PC-3 (cell line): ENCODE measurements around the gene BRIP1. TPM values are rescaled to one million over a fixed set of nuclear protein-coding genes. Genes with fewer than 3 reads are reported as not detected.

Source experiments
- ATAC-seq: fragments of 200-7000 bp; cut with Tn5 transposase; 2 replicates; pipeline ENCODE4 v1.9.1; 2020; ENCODE audit warnings: mild to moderate bottlenecking, moderate library complexity
- BruUV-seq: library from RNA; stranded (reverse); fragments of 400-500 nt; replicated peaks from 2 replicates; lab custom pipeline; 2021; lab: Mats Ljungman, UMichigan
- CTCF ChIA-PET: fragments of 300-600 bp; sonication (Branson Sonifier 250); formaldehyde crosslinking; loops from one replicate; lab custom pipeline; 2022; ENCODE audit warnings: antibody characterized with exemption; lab: Charles Lee
- POLR2A ChIA-PET: fragments of 300-600 bp; sonication (Branson Sonifier 250); formaldehyde crosslinking; loops from one replicate; lab custom pipeline; 2022; ENCODE audit warnings: antibody characterized with exemption; ENCODE audit not compliant: unreplicated experiment; lab: Charles Lee
- DNase-seq: peaks from one replicate; pipeline ENCODE4 v3.0.0-alpha.2; 2015
- H2AFZ ChIP-seq: fragments of 300-600 bp; sonication (generic); 2 replicates; pipeline ENCODE4 v1.6.0; 2016; ENCODE audit warnings: antibody characterized with exemption, low read length
- H3F3A ChIP-seq: fragments of 300-600 bp; sonication (generic); one replicate; pipeline ENCODE4 v1.6.0; 2017; ENCODE audit warnings: antibody characterized with exemption, low read length, control low read depth, mild to moderate bottlenecking; ENCODE audit not compliant: unreplicated experiment
- H3K27ac ChIP-seq: fragments of 300-600 bp; sonication (generic); 2 replicates; pipeline ENCODE4 v1.5.1; 2016; ENCODE audit warnings: mild to moderate bottlenecking, low read length
- H3K27me3 ChIP-seq: fragments of 300-600 bp; sonication (generic); 2 replicates; pipeline ENCODE4 v1.6.1; 2016; ENCODE audit warnings: low read length, mixed read lengths
- H3K36me3 ChIP-seq: fragments of 300-600 bp; sonication (generic); 2 replicates; pipeline ENCODE4 v1.6.1; 2016; ENCODE audit warnings: low read depth, mixed run types, low read length, mixed read lengths
- H3K4me1 ChIP-seq: fragments of 300-600 bp; sonication (generic); 2 replicates; pipeline ENCODE4 v1.5.1; 2016; ENCODE audit warnings: low read length; ENCODE audit not compliant: insufficient read depth
- H3K4me2 ChIP-seq: fragments of 300-600 bp; sonication (generic); 2 replicates; pipeline ENCODE4 v1.6.0; 2016; ENCODE audit warnings: low read length
- H3K4me3 ChIP-seq: fragments of 300-600 bp; sonication (generic); 2 replicates; pipeline ENCODE4 v1.5.1; 2016; ENCODE audit warnings: mild to moderate bottlenecking, low read length, mixed read lengths
- H3K79me2 ChIP-seq: fragments of 300-600 bp; sonication (generic); 2 replicates; pipeline ENCODE4 v1.6.1; 2017; ENCODE audit warnings: low read length, mixed read lengths
- H3K9ac ChIP-seq: fragments of 300-600 bp; sonication (generic); 2 replicates; pipeline ENCODE4 v1.6.0; 2016; ENCODE audit warnings: mild to moderate bottlenecking, low read length
- H3K9me2 ChIP-seq: fragments of 300-600 bp; sonication (generic); replicated peaks from 2 replicates; pipeline ENCODE4 v1.6.1; 2016; ENCODE audit warnings: mixed run types, low read length, mixed read lengths
- H3K9me3 ChIP-seq: fragments of 300-600 bp; sonication (generic); 2 replicates; pipeline ENCODE4 v1.6.1; 2016; ENCODE audit warnings: low read length, mixed read lengths
- H4K20me1 ChIP-seq: fragments of 300-600 bp; sonication (generic); 2 replicates; pipeline ENCODE4 v1.6.1; 2016; ENCODE audit warnings: low read length, mixed read lengths
- CTCF ChIP-seq: fragments of 300-600 bp; sonication (generic); conservative IDR thresholded peaks from 2 replicates; pipeline ENCODE4 v1.5.1; 2017; ENCODE audit warnings: antibody characterized with exemption, low read depth, mild to moderate bottlenecking, low read length
- EZH2 ChIP-seq: fragments of 300-600 bp; sonication (generic); IDR thresholded peaks from one replicate; pipeline ENCODE4 v1.6.1; 2017; ENCODE audit warnings: antibody characterized with exemption, mild to moderate bottlenecking, low read length; ENCODE audit not compliant: unreplicated experiment
- EZH2phosphoT487 ChIP-seq: fragments of 300-600 bp; sonication (generic); IDR thresholded peaks from 2 replicates; pipeline ENCODE4 v1.6.1; 2018; ENCODE audit warnings: mild to moderate bottlenecking, antibody characterized with exemption, low read length, borderline replicate concordance
- intact Hi-C: fragments of 100-400 bp; cut with micrococcal nuclease; formaldehyde crosslinking; loops from 2 replicates; pipeline ENCODE4 v1.9.0; 2023
- total RNA-seq: library from RNA; depleted of rRNA; stranded (reverse); fragments of >200 nt; gene quantifications from 2 replicates; pipeline ENCODE4 v1.2.3, GENCODE V29; 2014

BRIP1 gene
- total RNA-seq, 1 experiment from 2014 or later: 21.1 TPM

- Histone ChIP-seq H3K27ac (no peak overlapping the region), H3K9me2 (no peaks in the 10 kb centered on the region), H3K9me3 (no peaks in the 10 kb centered on the region), H3F3A (no peaks in the 10 kb centered on the region), H3K4me2 (no peak overlapping the region), H3K4me3 (no peak overlapping the region), H3K36me3 (peaks cover 37% of the 10 kb centered on the region), H3K4me1 (no peaks in the 10 kb centered on the region; the same call in 1 of the 2 replicates), H3K79me2 (no peaks in the 10 kb centered on the region), H4K20me1 (no peaks in the 10 kb centered on the region), H3K9ac (no peak overlapping the region), H3K27me3 (no peaks in the 10 kb centered on the region), H2AFZ (no peak overlapping the region)
- DNase-seq (no peak), ATAC-seq (no peak)
- no TSS peak for BruUV-seq
- no peak for TF ChIP-seq CTCF
- TF ChIP-seq EZH2phosphoT487: no peak
- TF ChIP-seq EZH2: no peak
- intact Hi-C loops: no loop called here
- ChIA-PET POLR2A (no interaction called here), CTCF (no interaction called here)
Measured at GRCh38 chr17:61797283-61797682, 66.0 kb downstream of the BRIP1 start.

GRCh38 chr17:61795546-61795945 is 67.8 kb downstream of the BRIP1 start:
- Histone ChIP-seq H3K27me3 (no peaks in the 10 kb centered on the region), H3K79me2 (no peaks in the 10 kb centered on the region), H2AFZ (no peak overlapping the region), H3K4me1 (no peaks in the 10 kb centered on the region; the same call in 1 of the 2 replicates), H3K27ac (no peak overlapping the region), H3K9me3 (no peaks in the 10 kb centered on the region), H3K4me2 (no peak overlapping the region), H3K4me3 (no peak overlapping the region), H3K36me3 (peaks cover 34% of the 10 kb centered on the region), H3F3A (no peaks in the 10 kb centered on the region), H3K9me2 (no peaks in the 10 kb centered on the region), H4K20me1 (no peaks in the 10 kb centered on the region), H3K9ac (no peak overlapping the region)
- no TSS peak for BruUV-seq
- DNase-seq (no peak), ATAC-seq (no peak)
- ChIA-PET POLR2A (no interaction called here), CTCF (no interaction called here)
- intact Hi-C loops: no loop called here
- no peak for TF ChIP-seq EZH2

- no peaks in the 10 kb centered on the region; the same call in 1 of the 2 replicates for H3K4me1 ChIP-seq
- TF ChIP-seq EZH2phosphoT487 (no peak), CTCF (no peak), EZH2 (no peak)
- ATAC-seq (no peak), DNase-seq (peak; percentile 40)
- no peak overlapping the region for H3K9ac ChIP-seq
- no peaks in the 10 kb centered on the region for H3K79me2 ChIP-seq
- no peaks in the 10 kb centered on the region for H3K9me3 ChIP-seq
- no peaks in the 10 kb centered on the region for H3F3A ChIP-seq
- H3K27ac ChIP-seq: no peak overlapping the region
- intact Hi-C loops: no loop called here
- H3K4me3 ChIP-seq: no peak overlapping the region
- H4K20me1 ChIP-seq: no peaks in the 10 kb centered on the region
- BruUV-seq: no TSS peak
- ChIA-PET POLR2A (no interaction called here), CTCF (no interaction called here)
- no peaks in the 10 kb centered on the region for H3K9me2 ChIP-seq
- peaks cover 35% of the 10 kb centered on the region for H3K36me3 ChIP-seq
- no peaks in the 10 kb centered on the region for H3K27me3 ChIP-seq
- no peak overlapping the region for H2AFZ ChIP-seq
- H3K4me2 ChIP-seq: no peak overlapping the region
Measured at GRCh38 chr17:61794792-61795191, 68.5 kb downstream of the BRIP1 start.
